ENCODE data around the gene XDH.

XDH gene

GRCh38 chr2:31333046-31333445, 81.5 kb downstream of the XDH start:
- ChIA-PET CTCF (interaction anchor here (0.6 to 7.9 kb wide), 55 partner anchors 9 to 1168 kb away, joined by 3 to 102 read pairs (median 5); partner anchors contain the start of genes CAPN14, EHD3 and GALNT14), POLR2A (interaction anchor here (1.2 kb wide), 1 partner anchor 100 kb away, joined by 3 read pairs; the partner anchor contains the start of gene EHD3)
- no peak overlapping the region for H3K4me3 ChIP-seq (ENCODE audit: low read depth, low read length)
- no peak for TF ChIP-seq CTCF (IDR thresholded peaks at IDR 0.05; ENCODE audit: insufficient read depth, low read length, missing control alignments)
- no peak for DNase-seq (ENCODE audit: low read depth, low spot score)

GRCh38 chr2:31332521-31332920, 82.0 kb downstream of the XDH start:
- TF ChIP-seq CTCF (IDR thresholded peaks at IDR 0.05; ENCODE audit: insufficient read depth, low read length, missing control alignments): no peak
- POLR2A ChIA-PET: interaction anchor here (1.2 kb wide), 1 partner anchor 99 kb away, joined by 3 read pairs; the partner anchor contains the start of gene EHD3

GRCh38 chr2:31331156-31331555, 83.4 kb downstream of the XDH start:
- TF ChIP-seq CTCF (IDR thresholded peaks at IDR 0.05; ENCODE audit: insufficient read depth, low read length, missing control alignments): no peak
- DNase-seq (ENCODE audit: low read depth, low spot score): no peak
- ChIA-PET POLR2A (interaction anchor here (0.6 kb wide), 1 partner anchor 97 kb away, joined by 3 read pairs; the partner anchor contains the start of gene EHD3), CTCF (interaction anchor here (0.9 to 7.9 kb wide), 7 partner anchors 12 to 1182 kb away, joined by 3 to 102 read pairs (median 3); no protein-coding TSS in a partner anchor)
- H3K4me3 ChIP-seq (ENCODE audit: low read depth, low read length): no peak overlapping the region

More at GRCh38 chr2:31332521-31332920, 82.0 kb downstream of the XDH start:
- CTCF ChIA-PET: interaction anchor here (0.7 to 7.9 kb wide), 28 partner anchors 8 to 1167 kb away, joined by 3 to 102 read pairs (median 5); partner anchors contain the start of genes EHD3 and GALNT14
- no peak overlapping the region for H3K4me3 ChIP-seq (ENCODE audit: low read depth, low read length)
- no peak for DNase-seq (ENCODE audit: low read depth, low spot score)

- no peak for TF ChIP-seq CTCF (IDR thresholded peaks at IDR 0.05; ENCODE audit: insufficient read depth, low read length, missing control alignments)
- POLR2A ChIA-PET: no interaction called here
Measured at GRCh38 chr2:31329081-31329625, 85.4 kb downstream of the XDH start.

GRCh38 chr2:31328026-31328425, 86.5 kb downstream of the XDH start:
- CTCF ChIA-PET: interaction anchor here (1.8 kb wide), 1 partner anchor 614 kb away, joined by 5 read pairs; no protein-coding TSS in a partner anchor
- POLR2A ChIA-PET: no interaction called here
- DNase-seq (ENCODE audit: low read depth, low spot score): no peak
- no peak for TF ChIP-seq CTCF (IDR thresholded peaks at IDR 0.05; ENCODE audit: insufficient read depth, low read length, missing control alignments)
- no peak overlapping the region for H3K4me3 ChIP-seq (ENCODE audit: low read depth, low read length)

More at GRCh38 chr2:31329081-31329625, 85.4 kb downstream of the XDH start:
- no peak for DNase-seq (ENCODE audit: low read depth, low spot score)
- CTCF ChIA-PET: interaction anchor here (0.9 to 7.9 kb wide), 6 partner anchors 10 to 617 kb away, joined by 4 to 102 read pairs (median 5); partner anchors contain the start of gene EHD3
- H3K4me3 ChIP-seq (ENCODE audit: low read depth, low read length): no peak overlapping the region

GRCh38 chr2:31327505-31327904, 87.0 kb downstream of the XDH start:
- no peak for TF ChIP-seq CTCF (IDR thresholded peaks at IDR 0.05; ENCODE audit: insufficient read depth, low read length, missing control alignments)
- CTCF ChIA-PET: no interaction called here
- POLR2A ChIA-PET: no interaction called here
- DNase-seq (ENCODE audit: low read depth, low spot score): no peak
- H3K4me3 ChIP-seq (ENCODE audit: low read depth, low read length): no peak overlapping the region

Data from AG04449 (cell line).